T1000 (cell line): ENCODE results near the gene NDST1.
A peak's percentile ranks its signal among the peaks of the same experiment; 100 is the strongest.

ENCODE experiments used
- DNase-seq: peaks from one replicate; lab custom pipeline; 2025; ENCODE audit warnings: mixed read lengths; lab: John Stamatoyannopoulos, UW

NDST1 gene

DNA sequence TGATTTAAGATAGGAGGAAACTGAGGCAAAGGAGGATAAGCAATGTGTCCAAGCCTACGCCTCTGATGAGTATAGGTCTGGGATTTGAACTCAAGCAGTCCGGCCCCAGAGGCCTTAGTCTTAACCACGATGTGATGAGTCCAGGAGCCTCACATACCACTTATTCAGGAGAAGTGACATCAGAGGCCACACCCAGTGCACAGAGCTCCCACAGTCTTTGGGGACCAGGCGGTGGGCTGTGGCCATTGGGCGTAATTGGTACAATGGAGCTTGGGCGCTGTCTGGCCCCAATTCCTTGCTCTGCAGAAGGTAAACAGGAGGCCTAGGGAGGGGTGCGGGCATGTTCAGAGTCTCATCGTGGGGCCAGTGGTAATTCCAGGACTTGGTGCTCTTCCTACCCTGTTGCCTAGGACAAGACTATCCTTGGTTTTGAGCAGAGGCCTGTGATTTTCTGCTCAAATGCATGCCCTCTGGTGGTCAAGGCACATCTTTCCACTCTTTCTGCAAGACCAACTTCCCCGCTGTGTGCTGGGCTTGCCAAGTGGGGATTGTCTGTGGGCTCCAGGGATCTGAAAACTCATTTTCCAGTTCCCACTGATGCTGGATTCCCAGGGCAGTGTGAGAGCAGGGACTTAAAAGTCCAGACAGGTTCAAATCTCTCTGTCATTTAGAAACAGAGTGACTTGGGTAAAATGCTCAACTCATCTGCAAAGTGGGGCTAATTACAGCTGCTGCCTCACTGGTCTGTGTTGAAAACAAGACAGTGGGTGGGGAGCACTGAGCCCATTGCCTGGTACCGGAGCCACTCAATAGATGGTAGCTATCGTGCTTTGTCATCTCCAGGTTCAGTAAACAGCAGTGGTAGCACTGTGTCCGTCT is 15.8 kb downstream of the NDST1 start:
- DNase-seq, result no peak

- no peak for DNase-seq
Measured at GRCh38 chr5:150525163-150525562, 17.2 kb downstream of the NDST1 start.

GRCh38 chr5:150525781-150526180 is 17.9 kb downstream of the NDST1 start:
- DNase-seq, result no peak

DNA sequence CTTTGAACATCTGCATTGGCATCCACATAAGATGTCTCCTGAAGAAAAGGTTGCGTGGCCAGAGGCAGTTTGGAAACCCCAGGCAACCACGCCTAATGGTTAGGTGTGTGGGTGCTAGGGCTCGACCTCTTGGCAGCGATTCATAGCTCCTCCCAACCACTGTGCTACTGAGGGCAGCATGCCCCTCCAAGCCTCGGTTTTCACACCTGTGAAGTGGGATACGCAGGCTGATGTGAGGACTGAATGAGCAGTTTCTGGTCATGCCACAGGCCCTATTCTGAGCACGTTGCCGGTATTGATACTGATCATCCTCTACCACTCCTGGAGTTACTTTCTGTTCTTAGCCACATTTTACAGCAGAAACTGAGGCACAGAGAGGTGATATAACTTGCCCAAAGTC is 19.1 kb downstream of the NDST1 start:
- no peak for DNase-seq

DNA sequence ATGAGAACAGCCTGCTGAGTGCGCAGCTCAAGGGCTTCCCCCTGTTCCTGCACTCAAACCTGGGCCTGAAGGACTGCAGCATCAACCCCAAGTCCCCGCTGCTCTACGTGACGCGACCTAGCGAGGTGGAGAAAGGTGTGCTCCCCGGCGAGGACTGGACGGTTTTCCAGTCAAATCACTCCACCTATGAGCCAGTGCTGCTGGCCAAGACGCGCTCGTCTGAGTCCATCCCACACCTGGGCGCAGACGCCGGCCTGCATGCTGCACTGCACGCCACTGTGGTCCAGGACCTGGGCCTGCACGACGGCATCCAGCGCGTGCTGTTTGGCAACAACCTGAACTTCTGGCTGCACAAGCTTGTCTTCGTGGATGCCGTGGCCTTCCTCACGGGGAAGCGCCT is 19.9 kb downstream of the NDST1 start:
- no peak for DNase-seq

DNA sequence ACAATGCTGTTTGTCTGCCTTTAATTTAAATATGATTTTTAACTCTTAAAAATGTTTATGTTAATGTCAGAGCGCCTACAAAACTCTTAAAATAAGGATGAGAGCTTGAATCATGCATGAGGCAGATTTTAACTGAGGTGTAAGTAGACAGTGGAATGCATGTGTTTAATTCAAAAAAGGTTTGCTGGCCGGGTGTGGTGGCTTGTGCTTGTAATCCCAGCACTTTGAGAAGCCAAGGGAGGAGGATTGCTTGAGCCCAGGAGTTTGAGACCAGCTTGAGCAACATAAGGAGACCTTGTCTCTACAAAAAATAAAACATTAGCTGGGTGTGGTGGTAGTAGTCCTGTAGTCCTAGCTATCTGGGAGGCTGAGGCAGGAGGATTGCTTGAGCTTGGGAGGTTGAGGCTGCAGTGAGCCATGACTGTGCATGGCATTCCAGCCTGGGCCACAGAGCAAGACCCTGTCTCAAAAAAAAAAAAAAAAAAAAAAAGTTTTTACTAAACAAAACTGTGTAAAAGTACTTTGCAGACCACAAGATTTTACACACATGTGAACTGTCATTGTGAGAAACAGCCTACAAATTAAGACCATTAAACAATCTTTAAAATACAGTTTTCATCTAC is 21.1 kb downstream of the NDST1 start:
- no peak for DNase-seq

DNA sequence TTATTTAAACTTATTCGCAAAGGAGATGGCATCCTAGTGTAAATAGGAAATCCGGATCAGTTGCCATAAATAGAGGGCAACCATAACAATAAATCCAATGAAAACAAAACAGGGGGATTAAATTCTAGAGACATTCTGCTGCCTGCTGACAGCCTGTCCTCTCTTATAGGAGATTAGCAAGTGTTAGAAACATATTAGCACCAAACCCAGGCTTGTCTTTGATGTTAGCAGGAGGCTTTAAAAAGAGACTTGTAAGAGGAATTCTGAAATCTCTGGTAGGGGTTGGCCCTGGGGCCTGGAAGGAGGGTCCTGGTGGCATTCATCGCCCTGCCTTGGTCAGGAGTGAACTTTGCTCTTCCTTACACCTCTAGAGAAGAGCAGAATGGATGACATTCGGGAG is 21.6 kb downstream of the NDST1 start:
- no peak for DNase-seq

- no peak for DNase-seq
Measured at GRCh38 chr5:150530423-150530822, 22.5 kb downstream of the NDST1 start.

GRCh38 chr5:150530951-150531588 is 23.1 kb downstream of the NDST1 start:
- DNase-seq, result no peak

DNA sequence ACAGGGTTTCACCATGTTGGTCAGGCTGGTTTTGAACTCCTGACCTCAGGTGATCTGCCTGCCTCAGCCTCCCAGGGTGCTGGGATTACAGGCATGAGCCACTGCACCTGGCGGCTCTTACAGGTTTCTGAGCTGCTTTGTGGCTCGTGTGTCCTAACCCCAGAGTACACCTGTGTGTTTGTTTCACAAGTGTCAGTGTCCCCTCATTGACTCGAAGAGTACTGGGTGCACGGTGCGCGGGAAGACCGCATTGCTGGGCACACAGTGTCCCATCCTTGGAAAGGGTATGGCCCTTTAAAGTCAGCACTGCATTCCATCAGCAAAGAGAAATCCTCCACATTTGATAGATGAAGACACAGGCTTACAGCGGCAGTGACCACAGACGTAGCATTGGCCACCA is 23.8 kb downstream of the NDST1 start:
- DNase-seq, result no peak

- no peak for DNase-seq
Measured at GRCh38 chr5:150532151-150532550, 24.2 kb downstream of the NDST1 start.

DNA sequence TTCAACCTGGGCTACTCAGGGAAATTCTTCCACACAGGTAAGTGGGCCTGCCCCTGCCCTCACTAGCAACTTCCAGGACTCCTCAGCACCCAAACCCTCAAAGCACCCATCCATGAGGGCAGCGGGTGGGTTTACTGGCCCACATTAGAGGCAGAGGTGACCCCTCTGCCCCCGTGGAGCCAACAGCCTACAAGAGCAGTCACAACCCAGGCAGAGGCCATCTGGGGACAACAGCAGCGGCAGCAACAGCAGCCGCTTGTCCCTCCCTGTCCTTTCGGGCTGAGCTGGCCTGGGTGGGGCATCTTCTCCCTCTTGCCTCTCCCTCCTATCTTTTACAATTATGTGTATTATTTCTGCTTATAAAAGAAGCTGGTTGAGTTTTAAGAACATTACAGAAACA is 25.1 kb downstream of the NDST1 start:
- DNase-seq, result no peak

DNA sequence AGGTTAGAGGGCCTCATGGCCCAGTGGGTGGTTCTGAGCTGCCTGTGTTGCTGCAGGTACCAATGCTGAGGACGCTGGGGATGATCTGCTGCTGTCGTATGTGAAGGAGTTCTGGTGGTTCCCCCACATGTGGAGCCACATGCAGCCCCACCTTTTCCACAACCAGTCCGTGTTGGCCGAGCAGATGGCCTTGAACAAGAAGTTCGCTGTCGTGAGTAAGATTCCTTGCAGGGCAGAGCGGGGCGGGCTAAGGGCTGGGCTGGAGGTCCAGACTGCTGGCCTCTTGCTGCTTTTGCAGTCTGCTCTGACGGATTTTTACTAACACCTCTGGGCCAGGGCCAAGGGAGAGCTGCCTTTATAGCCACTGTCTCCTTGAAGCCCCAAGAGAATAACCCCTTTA is 26.9 kb downstream of the NDST1 start:
- no peak for DNase-seq

DNA sequence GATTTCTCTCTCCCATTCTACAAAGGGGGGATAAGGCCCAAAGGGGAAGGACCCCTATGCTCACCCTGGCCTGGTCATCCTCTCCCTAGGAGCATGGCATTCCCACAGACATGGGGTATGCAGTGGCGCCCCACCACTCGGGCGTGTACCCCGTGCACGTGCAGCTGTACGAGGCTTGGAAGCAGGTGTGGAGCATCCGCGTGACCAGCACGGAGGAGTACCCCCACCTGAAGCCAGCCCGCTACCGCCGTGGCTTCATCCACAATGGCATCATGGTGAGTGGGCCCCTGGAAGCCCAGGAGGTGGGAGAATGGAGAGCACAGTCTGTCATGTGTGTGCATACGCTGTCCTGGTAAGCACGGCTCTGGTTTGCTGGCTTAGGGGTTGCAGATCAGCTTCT is 27.7 kb downstream of the NDST1 start:
- DNase-seq, result no peak

- DNase-seq, result no peak
Measured at GRCh38 chr5:150538007-150538917, 30.3 kb downstream of the NDST1 start.

DNA sequence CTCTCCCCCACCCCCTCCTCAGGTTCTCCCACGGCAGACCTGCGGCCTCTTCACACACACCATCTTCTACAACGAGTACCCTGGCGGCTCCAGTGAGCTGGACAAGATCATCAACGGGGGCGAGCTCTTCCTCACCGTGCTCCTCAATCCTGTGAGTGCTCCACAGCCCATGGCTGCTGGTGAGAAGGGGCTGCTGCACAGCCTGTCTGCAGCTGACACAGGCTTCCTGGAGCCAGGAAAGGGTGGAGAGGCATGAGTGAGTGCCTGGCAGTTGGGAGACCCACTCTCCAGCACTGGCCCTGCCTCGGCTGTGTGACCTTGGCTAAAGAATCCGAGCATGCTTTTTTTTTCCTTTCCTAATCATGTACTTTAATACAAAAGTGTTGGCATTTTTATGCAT is 31.3 kb downstream of the NDST1 start:
- no peak for DNase-seq

GRCh38 chr5:150540042-150540441 is 32.1 kb downstream of the NDST1 start:
- DNase-seq, result no peak

DNA sequence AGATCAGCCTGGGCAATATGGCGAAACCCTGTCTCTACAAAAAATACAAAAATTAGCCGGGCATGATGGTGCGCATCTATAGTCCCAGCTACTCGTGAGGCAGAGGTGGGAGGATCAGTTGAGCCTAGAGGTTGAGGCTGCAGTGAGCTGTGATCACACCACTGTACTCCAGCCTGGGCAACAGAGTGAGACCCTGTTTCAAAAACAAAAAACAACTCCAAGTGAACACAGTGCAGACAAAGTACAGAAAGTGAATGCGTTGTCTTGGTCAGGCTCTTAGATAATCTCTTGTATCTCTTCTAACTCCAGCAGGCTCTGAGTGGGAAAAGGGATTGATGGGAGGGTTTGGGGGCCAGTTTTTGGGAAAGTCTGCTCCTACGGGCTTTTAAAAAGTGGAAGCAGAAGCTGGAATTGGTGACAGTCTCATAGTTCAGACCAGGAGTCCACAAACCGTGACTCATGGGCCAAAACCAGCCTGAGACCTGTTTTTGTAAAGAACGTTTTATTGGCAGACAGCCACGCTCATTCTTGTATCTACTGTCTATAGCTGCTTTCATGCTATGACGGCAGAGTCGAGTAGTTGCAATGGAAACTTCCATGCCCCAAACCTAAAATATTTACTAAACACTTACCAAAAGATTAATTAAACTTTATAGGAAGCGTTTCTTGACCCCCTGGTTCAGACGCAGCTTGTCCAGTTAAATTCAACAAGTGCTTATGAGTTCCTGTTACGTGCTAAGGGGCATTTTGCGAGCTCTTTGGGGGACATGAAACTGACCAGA is 32.9 kb downstream of the NDST1 start:
- peak; percentile 49 for DNase-seq

GRCh38 chr5:150541397-150541675 is 33.4 kb downstream of the NDST1 start:
- DNase-seq, result no peak

DNA sequence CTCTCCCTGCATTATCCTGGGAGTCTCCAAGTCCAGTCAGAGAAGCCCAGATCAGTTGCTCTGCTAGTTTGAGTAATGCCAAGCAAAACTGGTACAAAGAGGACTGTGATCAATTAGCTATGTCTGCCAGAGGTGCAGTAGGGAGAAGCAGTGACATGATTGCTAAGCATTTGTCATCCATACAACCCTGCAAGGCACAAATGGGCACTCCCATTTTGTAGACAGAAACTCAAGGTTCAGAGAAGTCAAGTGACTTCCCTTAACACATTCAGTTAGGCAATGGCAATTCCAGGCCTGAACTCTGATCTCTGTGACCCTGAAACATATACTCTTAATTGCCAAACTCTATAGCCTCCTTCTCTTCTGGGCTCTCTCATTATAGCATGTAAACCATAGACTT is 34.0 kb downstream of the NDST1 start:
- no peak for DNase-seq

DNA sequence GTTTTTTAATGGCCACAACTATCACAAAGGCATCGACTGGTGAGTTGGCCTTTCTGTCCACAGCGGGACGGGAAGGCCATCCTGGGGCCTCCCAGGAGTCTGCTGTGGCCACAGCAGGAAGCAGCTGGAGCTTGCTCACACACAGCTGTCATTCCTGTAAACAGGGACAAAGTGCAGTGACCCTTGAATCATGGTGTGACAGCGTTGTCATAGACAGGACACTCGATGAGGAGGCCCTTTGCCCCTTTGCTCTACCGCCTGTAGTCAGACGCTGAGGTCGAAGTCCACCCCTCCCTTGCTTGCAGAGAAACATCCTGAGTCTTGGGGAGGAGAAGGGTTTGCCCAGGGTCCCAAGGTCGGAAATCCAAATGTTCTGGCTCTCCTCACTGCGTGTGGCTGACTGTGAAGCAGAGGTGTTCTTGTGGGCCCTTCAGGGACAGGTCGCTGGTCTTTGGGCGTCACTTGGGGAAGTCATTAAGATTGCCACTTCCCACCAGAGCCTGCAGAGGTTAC is 35.1 kb downstream of the NDST1 start:
- DNase-seq, result no peak
